K562 (cell line): ENCODE results near the gene LSM12. TPM values are rescaled to one million over a fixed set of nuclear protein-coding genes. Genes with fewer than 3 reads are reported as not detected.
A peak's percentile ranks its signal among the peaks of the same experiment; 100 is the strongest.

Experiments
- AFF4 ChIP-seq: sonication (generic); formaldehyde crosslinking; IDR thresholded peaks from 2 replicates; pipeline ENCODE4 v1.8.0; 2023; ENCODE audit warnings: mild to moderate bottlenecking, missing genetic modification reagents
- BHLHE40 ChIP-seq: IDR thresholded peaks from 2 replicates; pipeline ENCODE4 v1.6.1; 2011; ENCODE audit warnings: low read length, improper control_type of control experiment
- E2F8 ChIP-seq: fragments of 450-650 bp; IDR thresholded peaks from 2 replicates; pipeline ENCODE4 v1.7.1; 2018; ENCODE audit warnings: mild to moderate bottlenecking, low read depth; ENCODE audit not compliant: partially characterized antibody
- ETS1 ChIP-seq: conservative IDR thresholded peaks from 2 replicates; pipeline ENCODE4 v1.6.1; 2011; ENCODE audit warnings: low read depth, mild to moderate bottlenecking, low read length; ENCODE audit not compliant: control insufficient read depth
- GATAD2B ChIP-seq: fragments of 450-650 bp; IDR thresholded peaks from 2 replicates; pipeline ENCODE4 v1.6.1; 2017; ENCODE audit warnings: mild to moderate bottlenecking, borderline replicate concordance
- NRF1 ChIP-seq, 2 experiments: fragments of 450-650 bp; IDR thresholded peaks in 1 of 2; conservative IDR thresholded peaks in 1 of 2; 2 replicates each; pipeline ENCODE4 v1.6.1; 2014; ENCODE audit warnings: mild to moderate bottlenecking in 2 of 2
- PHF8 ChIP-seq: fragments of 200-600 bp; sonication (generic); IDR thresholded peaks from 2 replicates; pipeline ENCODE4 v1.6.1; 2012; ENCODE audit warnings: mixed run types, mild to moderate bottlenecking, inconsistent platforms, low read length, moderate library complexity, borderline replicate concordance
- POLR2AphosphoS2 ChIP-seq: IDR thresholded peaks from 2 replicates; pipeline ENCODE4 v1.6.1; 2012; ENCODE audit warnings: low read length, improper control_type of control experiment
- RBBP5 ChIP-seq: fragments of 200-600 bp; sonication (generic); IDR thresholded peaks from 2 replicates; pipeline ENCODE4 v1.6.1; 2012; ENCODE audit warnings: borderline replicate concordance, mild to moderate bottlenecking, low read length, control low read depth, inconsistent platforms; ENCODE audit not compliant: insufficient read depth, poor library complexity, severe bottlenecking
- SP2 ChIP-seq: IDR thresholded peaks from 2 replicates; pipeline ENCODE4 v1.6.1; 2011; ENCODE audit warnings: mild to moderate bottlenecking, low read depth, low read length, moderate library complexity; ENCODE audit not compliant: poor library complexity, severe bottlenecking; ENCODE audit errors: extremely low read depth
- TRIM24 ChIP-seq, 2 experiments: fragments of 450-650 bp; IDR thresholded peaks; 2 replicates each; pipeline ENCODE4 v1.6.1; 2016
- ZBED1 ChIP-seq: IDR thresholded peaks from 2 replicates; pipeline ENCODE4 v1.6.1; 2014
- ZBTB33 ChIP-seq: sonication (generic); formaldehyde crosslinking; IDR thresholded peaks from 2 replicates; pipeline ENCODE4 v1.8.1; 2023; ENCODE audit warnings: mild to moderate bottlenecking, missing genetic modification reagents
- ZNF143 ChIP-seq: sonication (generic); formaldehyde crosslinking; IDR thresholded peaks from 2 replicates; pipeline ENCODE4 v1.9.0; 2022; ENCODE audit warnings: mild to moderate bottlenecking, missing genetic modification reagents
- polyA plus RNA-seq, 8 experiments: library from polyadenylated mRNA; depleted of rRNA in 4 of 8; stranded (reverse) in 5 of 8; unstranded in 3 of 8; fragments of >200 nt; fragmentation: Nextera tagmentation in 2 of 8; fragmentation: Illumina TruSeq in 1 of 8; extraction: Ambion mirVana in 2 of 8; extraction: Trizol in 1 of 8; gene quantifications; 2 replicates each; pipeline versions ENCODE4 v1.2.1 to v1.2.3, GENCODE V29; 2011 to 2014; ENCODE audit warnings: inconsistent platforms in 1 of 8, missing spikeins in 1 of 8
- total RNA-seq, 7 experiments: library from RNA; depleted of rRNA in 6 of 7; stranded (reverse); fragments of >200 nt in 6 of 7; fragmentation: Illumina TruSeq in 2 of 7; extraction: Trizol in 2 of 7; gene quantifications; 2 replicates each; pipeline versions ENCODE4 v1.2.1 to v1.2.3, GENCODE V29; 2011 to 2021; ENCODE audit warnings: low replicate concordance in 1 of 7

The LSM12 gene
- total and polyA plus RNA-seq, 9 of the 15 experiments (the other 6 are each of a cell fraction or from before 2014, with no cell fraction given): 53.0 to 258 (median 89.3) TPM

- TF ChIP-seq AFF4 (CRISPR knock-in tag): no peak
- peak; percentile 89 for TF ChIP-seq E2F8
- peak; percentile 98 for TF ChIP-seq ETS1
- TF ChIP-seq NRF1 (conservative IDR thresholded peaks at IDR 0.05 in 1 of 2, IDR thresholded peaks at IDR 0.05 in 1 of 2): peak; percentile 86 to 90
- no peak for TF ChIP-seq SP2
- 0 out of 2 replicates have a peak, but pooled peaks have one; percentile 77 for TF ChIP-seq ZBED1
- TF ChIP-seq RBBP5: peak; percentile 73
- TF ChIP-seq TRIM24 (IDR thresholded peaks at IDR 0.05): peak in 1 of 2 experiments; percentile 97; a peak in 2 of 4 replicates
- peak; percentile 74 for TF ChIP-seq GATAD2B
- TF ChIP-seq ZBTB33: peak; percentile 75
- TF ChIP-seq ZNF143 (CRISPR knock-in tag): no peak
- TF ChIP-seq POLR2AphosphoS2: peak; percentile 57; the same call in 1 of the 2 replicates
- peak; percentile 94; the same call in 1 of the 2 replicates for TF ChIP-seq PHF8
- TF ChIP-seq BHLHE40: peak; percentile 55; the same call in 1 of the 2 replicates
Observed at GRCh38 chr17:44014437-44015172, 51.9 kb downstream of the LSM12 start, which contains the start of gene TMEM101 (continued).
